ENCODE measurements around the gene TSPYL1. TPM values are rescaled to one million over a fixed set of nuclear protein-coding genes. Genes with fewer than 3 reads are reported as not detected.

TSPYL1 gene
- total and polyA plus RNA-seq, 2 of the 8 experiments (the other 6 are each of a cell fraction or from before 2014, with no cell fraction given) = 33.2 to 79.1 TPM

DNA sequence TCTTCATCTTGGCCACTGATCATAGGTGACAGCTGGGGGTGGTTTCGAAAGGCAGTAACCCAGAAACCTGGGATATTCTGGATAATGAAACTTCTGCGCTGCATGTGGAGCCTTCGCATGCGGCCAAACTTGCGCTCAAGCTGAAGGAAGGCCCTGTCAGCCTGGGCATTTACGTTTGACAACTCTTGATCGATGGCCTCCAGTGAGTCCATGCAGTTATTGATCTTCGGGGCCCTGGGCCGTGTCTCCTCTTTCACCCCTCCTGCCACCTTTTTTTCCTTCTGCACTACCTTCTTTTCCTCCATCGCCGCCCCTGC, 26.6 kb downstream of the TSPYL1 start:
- POLR2A ChIA-PET (ENCODE audit: partially characterized antibody) = interaction anchor here (0.9 to 5.7 kb wide), 9 partner anchors 10 to 243 kb away, joined by 3 to 47 read pairs (median 7); partner anchors contain the start of gene TSPYL1
- H3K4ac ChIP-seq (replicated peaks; ENCODE audit: insufficient read length, low read depth, low read length) = no peak overlapping the region
- peak; percentile 17 to 42; a peak in 1 of 3 replicates for TF ChIP-seq POLR2A (IDR thresholded peaks at IDR 0.05; ENCODE audit: control extremely low read depth in 1 of 2, low read depth in 2 of 2, low read length in 2 of 2)
- TF ChIP-seq, protein P1, sequence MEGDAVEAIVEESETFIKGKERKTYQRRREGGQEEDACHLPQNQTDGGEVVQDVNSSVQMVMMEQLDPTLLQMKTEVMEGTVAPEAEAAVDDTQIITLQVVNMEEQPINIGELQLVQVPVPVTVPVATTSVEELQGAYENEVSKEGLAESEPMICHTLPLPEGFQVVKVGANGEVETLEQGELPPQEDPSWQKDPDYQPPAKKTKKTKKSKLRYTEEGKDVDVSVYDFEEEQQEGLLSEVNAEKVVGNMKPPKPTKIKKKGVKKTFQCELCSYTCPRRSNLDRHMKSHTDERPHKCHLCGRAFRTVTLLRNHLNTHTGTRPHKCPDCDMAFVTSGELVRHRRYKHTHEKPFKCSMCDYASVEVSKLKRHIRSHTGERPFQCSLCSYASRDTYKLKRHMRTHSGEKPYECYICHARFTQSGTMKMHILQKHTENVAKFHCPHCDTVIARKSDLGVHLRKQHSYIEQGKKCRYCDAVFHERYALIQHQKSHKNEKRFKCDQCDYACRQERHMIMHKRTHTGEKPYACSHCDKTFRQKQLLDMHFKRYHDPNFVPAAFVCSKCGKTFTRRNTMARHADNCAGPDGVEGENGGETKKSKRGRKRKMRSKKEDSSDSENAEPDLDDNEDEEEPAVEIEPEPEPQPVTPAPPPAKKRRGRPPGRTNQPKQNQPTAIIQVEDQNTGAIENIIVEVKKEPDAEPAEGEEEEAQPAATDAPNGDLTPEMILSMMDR (IDR thresholded peaks at IDR 0.05; ENCODE audit: control extremely low read depth in 1 of 3, insufficient read depth in 1 of 3, low read depth in 1 of 3, low read length in 3 of 3) = no peak
- WGBS, 2 experiments (ENCODE audit: extremely low coverage in 1 of 2, insufficient coverage in 1 of 2, insufficient read length in 1 of 2, insufficient replicate concordance in 2 of 2, low coverage in 1 of 2, low lambda C conversion rate in 2 of 2, missing lambda C conversion rate in 1 of 2) = 72% methylated on average over 11 of the region's 11 CpGs; no CpG with 5 or more reads in 1 of the 2 experiments
- peaks cover 7 to 21% (median 18%) of the 10 kb centered on the region in 4 experiments for H3K4me1 ChIP-seq (replicated peaks in 1 of 4; ENCODE audit: control insufficient read depth in 3 of 4, insufficient read depth in 4 of 4, low read length in 3 of 4)
- H3K4me2 ChIP-seq (ENCODE audit: insufficient read depth in 1 of 2, low read depth in 2 of 2, low read length in 2 of 2) = peak overlapping the region; percentile 81 to 91
- H3K27me3 ChIP-seq (replicated peaks in 1 of 4; ENCODE audit: control insufficient read depth in 3 of 4, extremely low read depth in 1 of 4, insufficient read depth in 3 of 4, low read length in 3 of 4) = no peaks in the 10 kb centered on the region
- no peak for DNase-seq (ENCODE audit: low read depth in 1 of 2, low spot score in 2 of 2)
- peak overlapping the region; percentile 32; the same call in 1 of the 2 replicates for H3K18ac ChIP-seq (ENCODE audit: extremely low read depth, low read length)
- peak overlapping the region; percentile 81 to 95 (median 88) for H3K4me3 ChIP-seq (ENCODE audit: extremely low read depth in 1 of 4, insufficient read depth in 2 of 4, low read depth in 3 of 4, low read length in 4 of 4)
- H4K91ac ChIP-seq (replicated peaks; ENCODE audit: insufficient read length, low read length) = no peak overlapping the region
- no peak overlapping the region for H3K56ac ChIP-seq (replicated peaks; ENCODE audit: insufficient read length, low read depth, low read length)
- H2AFZ ChIP-seq (ENCODE audit: low read length) = no peak overlapping the region
- peaks cover 0 to 48% of the 10 kb centered on the region in 2 experiments; a peak in 2 of 4 replicates for H3K79me2 ChIP-seq (ENCODE audit: control insufficient read depth in 1 of 2, insufficient read depth in 2 of 2, low read length in 2 of 2)
- H3K27ac ChIP-seq (ENCODE audit: low read depth, low read length) = 0 out of 2 replicates have a peak overlapping the region, but pooled peaks have one; percentile 42
- peak overlapping the region; percentile 94 for H4K8ac ChIP-seq (ENCODE audit: extremely low read depth, insufficient read depth, low read length)
- no peaks in the 10 kb centered on the region for H4K20me1 ChIP-seq (replicated peaks in 1 of 2; ENCODE audit: control insufficient read depth in 1 of 2, insufficient read depth in 2 of 2, low read length in 2 of 2)
- peak overlapping the region in 3 of 4 experiments; percentile 73 to 87 (median 86); a peak in 5 of 7 replicates for H3K9ac ChIP-seq (replicated peaks in 1 of 4; ENCODE audit: extremely low read depth in 1 of 4, low read depth in 3 of 4, low read length in 3 of 4)
- peak overlapping the region; percentile 35; the same call in 1 of the 2 replicates for H2BK12ac ChIP-seq (ENCODE audit: low read depth, low read length)
- H3K14ac ChIP-seq (ENCODE audit: insufficient read length) = no peak overlapping the region
- no peak overlapping the region for H2AK5ac ChIP-seq (ENCODE audit: low read depth, low read length)
- no peak overlapping the region for H2BK20ac ChIP-seq (ENCODE audit: low read length)
- no peak overlapping the region for H2BK120ac ChIP-seq (replicated peaks; ENCODE audit: low read depth, low read length)
- H3K23ac ChIP-seq (ENCODE audit: insufficient read length) = no peak overlapping the region
- CTCF ChIA-PET (ENCODE audit: partially characterized antibody) = interaction anchor here (1.4 to 2.1 kb wide), 4 partner anchors 15 to 308 kb away, joined by 4 to 12 read pairs (median 5); no protein-coding TSS in a partner anchor
- H2BK15ac ChIP-seq (ENCODE audit: low read length) = no peak overlapping the region
- peaks cover 14% of the 10 kb centered on the region; the same call in 1 of the 2 replicates for H3K79me1 ChIP-seq (ENCODE audit: low read depth, low read length)
- H2BK5ac ChIP-seq (ENCODE audit: low read depth, low read length) = 0 out of 2 replicates have a peak overlapping the region, but pooled peaks have one; percentile 60
- H3K9me3 ChIP-seq (ENCODE audit: insufficient read depth in 2 of 2, low read depth in 1 of 2, low read length in 1 of 2) = no peaks in the 10 kb centered on the region
- FAIRE-seq = no peak
- no peak overlapping the region for H4K5ac ChIP-seq (ENCODE audit: insufficient read length, low read depth, low read length)
- peaks cover 0 to 3% (median 0%) of the 10 kb centered on the region in 4 experiments; a peak in 1 of 8 replicates for H3K36me3 ChIP-seq (ENCODE audit: control insufficient read depth in 2 of 4, insufficient read depth in 4 of 4, low read length in 3 of 4)
- H3K23me2 ChIP-seq (ENCODE audit: low read depth, low read length) = peaks cover 9% of the 10 kb centered on the region; the same call in 1 of the 2 replicates

Data from H1 (cell line).